HEK293 (cell line): Measurements from ENCODE around the gene IL1B.

Source experiments
- CTCF ChIA-PET: fragments of 350-600 bp; formaldehyde crosslinking; extraction: SDS; loops from one replicate; lab custom pipeline; 2021; ENCODE audit warnings: antibody characterized with exemption; lab: Yijun Ruan, JAX
- POLR2A ChIA-PET: fragments of 300-600 bp; formaldehyde crosslinking; extraction: SDS; loops from one replicate; lab custom pipeline; 2020; ENCODE audit warnings: antibody characterized with exemption, inconsistent platforms; lab: Yijun Ruan, JAX
- H3K27ac ChIP-seq: fragments of 200-500 bp; sonication (Bioruptor generic); 2 replicates; pipeline ENCODE4 v1.5.1; 2014; ENCODE audit warnings: low read depth, low read length, control low read depth, inconsistent platforms; ENCODE audit errors: extremely low read depth
- H3K36me3 ChIP-seq, 2 experiments: fragments of 200-500 bp in 1 of 2; sonication (Bioruptor generic) in 1 of 2; 1 replicate in 1 of 2; 2 replicates in 1 of 2; pipeline ENCODE4 v1.5.1; 2014 to 2017; ENCODE audit warnings: inconsistent platforms in 2 of 2, low read length in 2 of 2; ENCODE audit not compliant: control insufficient read depth in 2 of 2, insufficient read depth in 1 of 2
- H3K4me1 ChIP-seq: fragments of 200-500 bp; sonication (Bioruptor generic); 2 replicates; pipeline ENCODE4 v1.5.1; 2014; ENCODE audit warnings: mild to moderate bottlenecking, low read length, inconsistent platforms; ENCODE audit not compliant: control insufficient read depth, insufficient read depth
- H3K4me3 ChIP-seq: 2 replicates; pipeline ENCODE4 v1.5.1; 2011; ENCODE audit warnings: low read depth, mild to moderate bottlenecking, control low read depth, low read length, moderate library complexity
- H3K9me3 ChIP-seq: fragments of 200-500 bp; sonication (Bioruptor generic); 2 replicates; pipeline ENCODE4 v1.5.1; 2014; ENCODE audit warnings: low read depth, low read length, inconsistent platforms; ENCODE audit not compliant: control insufficient read depth, insufficient read depth
- GLI4 ChIP-seq: fragments of 450-650 bp; formaldehyde crosslinking; IDR thresholded peaks from 2 replicates; pipeline ENCODE4 v1.5.1; 2016; ENCODE audit warnings: missing biosample characterization, missing genetic modification characterization
- SP3 ChIP-seq: fragments of 450-650 bp; formaldehyde crosslinking; IDR thresholded peaks from 2 replicates; pipeline ENCODE4 v1.5.1; 2016; ENCODE audit warnings: missing biosample characterization, missing genetic modification characterization
- ZNF10 ChIP-seq: fragments of 450-650 bp; formaldehyde crosslinking; IDR thresholded peaks from 2 replicates; pipeline ENCODE4 v1.5.1; 2017; ENCODE audit warnings: missing biosample characterization, missing genetic modification characterization
- ZNF146 ChIP-seq: fragments of 450-650 bp; formaldehyde crosslinking; IDR thresholded peaks from 2 replicates; pipeline ENCODE4 v1.5.1; 2016; ENCODE audit warnings: missing biosample characterization, missing genetic modification characterization
- ZNF18 ChIP-seq: fragments of 450-650 bp; formaldehyde crosslinking; IDR thresholded peaks from 2 replicates; pipeline ENCODE4 v1.5.1; 2016; ENCODE audit warnings: missing biosample characterization, missing genetic modification characterization
- ZNF266 ChIP-seq: fragments of 450-650 bp; formaldehyde crosslinking; IDR thresholded peaks from 2 replicates; pipeline ENCODE4 v1.5.1; 2016; ENCODE audit warnings: missing biosample characterization, missing genetic modification characterization, low read depth
- ZNF302 ChIP-seq: fragments of 450-650 bp; formaldehyde crosslinking; IDR thresholded peaks from 2 replicates; pipeline ENCODE4 v1.5.1; 2016; ENCODE audit warnings: missing biosample characterization, missing genetic modification characterization, low read depth
- ZNF366 ChIP-seq: fragments of 450-650 bp; formaldehyde crosslinking; conservative IDR thresholded peaks from 2 replicates; pipeline ENCODE4 v1.5.1; 2016; ENCODE audit warnings: missing biosample characterization, missing genetic modification characterization
- ZNF37A ChIP-seq: fragments of 450-650 bp; IDR thresholded peaks from 2 replicates; pipeline ENCODE4 v1.5.1; 2018; ENCODE audit warnings: missing biosample characterization, missing genetic modification characterization
- ZNF404 ChIP-seq: fragments of 450-650 bp; formaldehyde crosslinking; IDR thresholded peaks from 2 replicates; pipeline ENCODE4 v1.5.1; 2017; ENCODE audit warnings: missing biosample characterization, missing genetic modification characterization
- ZNF416 ChIP-seq: fragments of 450-650 bp; formaldehyde crosslinking; IDR thresholded peaks from 2 replicates; pipeline ENCODE4 v1.5.1; 2016; ENCODE audit warnings: missing biosample characterization, missing genetic modification characterization
- ZNF514 ChIP-seq: fragments of 450-650 bp; formaldehyde crosslinking; IDR thresholded peaks from 2 replicates; pipeline ENCODE4 v1.5.1; 2016; ENCODE audit warnings: missing biosample characterization, missing genetic modification characterization
- ZNF530 ChIP-seq: fragments of 450-650 bp; formaldehyde crosslinking; IDR thresholded peaks from 2 replicates; pipeline ENCODE4 v1.5.1; 2016; ENCODE audit warnings: low read depth, missing biosample characterization, missing genetic modification characterization
- ZNF561 ChIP-seq: fragments of 450-650 bp; IDR thresholded peaks from 2 replicates; pipeline ENCODE4 v1.5.1; 2018; ENCODE audit warnings: missing biosample characterization, missing genetic modification characterization, borderline replicate concordance
- ZNF585B ChIP-seq: fragments of 450-650 bp; formaldehyde crosslinking; IDR thresholded peaks from 2 replicates; pipeline ENCODE4 v1.5.1; 2016; ENCODE audit warnings: missing biosample characterization, missing genetic modification characterization
- ZNF626 ChIP-seq: fragments of 450-650 bp; sonication (Bioruptor Pico); formaldehyde crosslinking; IDR thresholded peaks from 2 replicates; pipeline ENCODE4 v1.5.1; 2018; ENCODE audit warnings: missing biosample characterization, missing genetic modification characterization, inconsistent platforms
- ZNF654 ChIP-seq: fragments of 450-650 bp; formaldehyde crosslinking; IDR thresholded peaks from 2 replicates; pipeline ENCODE4 v1.5.1; 2016; ENCODE audit warnings: low read depth, missing biosample characterization, missing genetic modification characterization
- ZNF692 ChIP-seq: fragments of 450-650 bp; formaldehyde crosslinking; IDR thresholded peaks from 2 replicates; pipeline ENCODE4 v1.5.1; 2016; ENCODE audit warnings: missing biosample characterization, missing genetic modification characterization
- ZNF701 ChIP-seq: fragments of 450-650 bp; formaldehyde crosslinking; IDR thresholded peaks from 2 replicates; pipeline ENCODE4 v1.5.1; 2016; ENCODE audit warnings: missing biosample characterization, missing genetic modification characterization
- ZNF707 ChIP-seq: fragments of 450-650 bp; formaldehyde crosslinking; IDR thresholded peaks from 2 replicates; pipeline ENCODE4 v1.5.1; 2016; ENCODE audit warnings: missing biosample characterization, missing genetic modification characterization
- TF ChIP-seq, protein P1 (sequence below): fragments of 450-650 bp; formaldehyde crosslinking; IDR thresholded peaks from 2 replicates; pipeline ENCODE4; 2016; ENCODE audit warnings: missing biosample characterization, missing genetic modification characterization
- TF ChIP-seq, protein P2 (sequence below): fragments of 450-650 bp; formaldehyde crosslinking; IDR thresholded peaks from 2 replicates; pipeline ENCODE4 v1.5.1; 2017; ENCODE audit warnings: missing biosample characterization, mild to moderate bottlenecking, missing genetic modification characterization, moderate library complexity

IL1B gene

DNA sequence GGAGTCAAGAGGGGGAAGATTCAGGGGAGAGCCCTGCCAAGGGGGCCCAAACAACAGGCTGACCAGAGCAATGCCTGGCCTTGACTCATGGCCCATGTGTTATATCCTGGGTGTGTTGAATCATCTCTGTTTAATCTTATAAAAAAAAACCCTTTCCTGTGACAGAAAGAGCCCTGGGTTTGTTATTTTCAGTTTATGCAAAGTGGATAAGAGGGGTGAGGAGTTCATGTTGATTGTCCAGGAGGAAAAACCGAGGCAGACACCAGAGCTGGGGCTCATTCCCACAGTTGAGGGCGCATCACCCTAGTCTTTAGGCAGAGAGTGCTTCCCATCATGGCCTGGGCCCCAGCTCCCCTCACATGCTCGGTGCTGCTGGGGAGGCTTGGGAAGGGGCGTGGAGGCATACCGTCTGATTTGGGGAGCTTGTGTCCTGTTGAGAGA lies 43.5 kb upstream of the IL1B start:
- Histone ChIP-seq H3K9me3 (no peaks in the 10 kb centered on the region), H3K27ac (no peak overlapping the region), H3K4me3 (no peak overlapping the region), H3K36me3 (no peaks in the 10 kb centered on the region), H3K4me1 (peaks cover 2% of the 10 kb centered on the region; the same call in 1 of the 2 replicates)
- TF ChIP-seq SP3 (tag by site-specific recombination) (no peak), ZNF146 (tag by site-specific recombination) (no peak), ZNF530 (tag by site-specific recombination) (no peak), ZNF37A (tag by site-specific recombination) (no peak), ZNF514 (tag by site-specific recombination) (no peak), ZNF654 (no peak)
- TF ChIP-seq, protein P1, sequence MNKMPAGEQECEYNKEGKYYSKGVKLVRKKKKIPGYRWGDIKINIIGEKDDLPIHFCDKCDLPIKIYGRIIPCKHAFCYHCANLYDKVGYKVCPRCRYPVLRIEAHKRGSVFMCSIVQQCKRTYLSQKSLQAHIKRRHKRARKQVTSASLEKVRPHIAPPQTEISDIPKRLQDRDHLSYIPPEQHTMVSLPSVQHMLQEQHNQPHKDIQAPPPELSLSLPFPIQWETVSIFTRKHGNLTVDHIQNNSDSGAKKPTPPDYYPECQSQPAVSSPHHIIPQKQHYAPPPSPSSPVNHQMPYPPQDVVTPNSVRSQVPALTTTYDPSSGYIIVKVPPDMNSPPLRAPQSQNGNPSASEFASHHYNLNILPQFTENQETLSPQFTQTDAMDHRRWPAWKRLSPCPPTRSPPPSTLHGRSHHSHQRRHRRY (tag by site-specific recombination) = no peak
- POLR2A ChIA-PET = no interaction called here
- CTCF ChIA-PET = interaction anchor here (0.7 kb wide), 1 partner anchor 29 kb away, joined by 5 read pairs; no protein-coding TSS in a partner anchor

- CTCF ChIA-PET = no interaction called here
- Histone ChIP-seq H3K36me3 (no peaks in the 10 kb centered on the region), H3K4me3 (no peak overlapping the region), H3K9me3 (no peaks in the 10 kb centered on the region), H3K4me1 (peaks cover 2% of the 10 kb centered on the region; the same call in 1 of the 2 replicates)
- POLR2A ChIA-PET = no interaction called here
- no peak for TF ChIP-seq ZNF266 (tag by site-specific recombination)
- no peak for TF ChIP-seq ZNF18
- TF ChIP-seq ZNF10 = no peak
- TF ChIP-seq ZNF416 (tag by site-specific recombination) = no peak
- TF ChIP-seq ZNF626 (tag by site-specific recombination) = no peak
- TF ChIP-seq GLI4 (tag by site-specific recombination) = no peak
- TF ChIP-seq ZNF707 (tag by site-specific recombination) = no peak
- TF ChIP-seq ZNF585B = no peak
- no peak for TF ChIP-seq ZNF404
- no peak for TF ChIP-seq ZNF366
- no peak for TF ChIP-seq SP3 (tag by site-specific recombination)
- TF ChIP-seq ZNF561 (tag by site-specific recombination) = no peak
- TF ChIP-seq ZNF701 (tag by site-specific recombination) = no peak
- TF ChIP-seq, all 188 proteins: peak for 0
- H3K27ac ChIP-seq = no peak overlapping the region
Observed at GRCh38 chr2:112879491-112880041, 43.0 kb upstream of the IL1B start.

- Histone ChIP-seq H3K27ac (no peak overlapping the region), H3K9me3 (no peaks in the 10 kb centered on the region), H3K4me1 (peaks cover 2% of the 10 kb centered on the region; the same call in 1 of the 2 replicates), H3K4me3 (no peak overlapping the region), H3K36me3 (no peaks in the 10 kb centered on the region)
- ChIA-PET POLR2A (no interaction called here), CTCF (no interaction called here)
- TF ChIP-seq, protein P2, sequence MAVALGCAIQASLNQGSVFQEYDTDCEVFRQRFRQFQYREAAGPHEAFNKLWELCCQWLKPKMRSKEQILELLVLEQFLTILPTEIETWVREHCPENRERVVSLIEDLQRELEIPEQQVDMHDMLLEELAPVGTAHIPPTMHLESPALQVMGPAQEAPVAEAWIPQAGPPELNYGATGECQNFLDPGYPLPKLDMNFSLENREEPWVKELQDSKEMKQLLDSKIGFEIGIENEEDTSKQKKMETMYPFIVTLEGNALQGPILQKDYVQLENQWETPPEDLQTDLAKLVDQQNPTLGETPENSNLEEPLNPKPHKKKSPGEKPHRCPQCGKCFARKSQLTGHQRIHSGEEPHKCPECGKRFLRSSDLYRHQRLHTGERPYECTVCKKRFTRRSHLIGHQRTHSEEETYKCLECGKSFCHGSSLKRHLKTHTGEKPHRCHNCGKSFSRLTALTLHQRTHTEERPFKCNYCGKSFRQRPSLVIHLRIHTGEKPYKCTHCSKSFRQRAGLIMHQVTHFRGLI (tag by site-specific recombination) = no peak
- TF ChIP-seq ZNF302 (tag by site-specific recombination) (no peak), ZNF692 (tag by site-specific recombination) (no peak)
Observed at GRCh38 chr2:112877423-112877822, 40.8 kb upstream of the IL1B start.
